ENCODE data around the gene CLCNKA.
"Not testable (repeated sequence)": the region's sequence is repeated elsewhere in the genome, so short reads cannot be mapped to it uniquely, and the experiment has no call there.

Gene CLCNKA

GRCh38 chr1:16021681-16022080, at the start of gene CLCNKA:
CLCNKA (plus strand) TSS chr1:16022036; CDS start chr1:16022620, 584 bp downstream.
- no peak for DNase-seq

- no peak for DNase-seq
These were observed 49.4 kb upstream of the CLCNKA start for GRCh38 chr1:15972409-15972808.

- DNase-seq = no peak
These were observed 48.1 kb upstream of the CLCNKA start for GRCh38 chr1:15973772-15974171.

GRCh38 chr1:15974855-15975254, 47.0 kb upstream of the CLCNKA start:
- no peak for DNase-seq

GRCh38 chr1:15975358-15975804, 46.5 kb upstream of the CLCNKA start:
- peak in 41 of 51 donors; percentile 36 to 86 (median 70) for DNase-seq

- DNase-seq = peak; percentile 56 to 98 (median 82)
These were observed 45.8 kb upstream of the CLCNKA start, which contains the start of gene ZBTB17 for GRCh38 chr1:15975805-15976680. ZBTB17 (minus strand) TSS chr1:15976101; CDS start chr1:15948495, 27,606 bp downstream.

GRCh38 chr1:15977947-15978346, 43.9 kb upstream of the CLCNKA start:
- not testable (repeated sequence) for DNase-seq

- DNase-seq = no peak
These were observed 40.2 kb upstream of the CLCNKA start for GRCh38 chr1:15981679-15982078.

- DNase-seq = no peak
These were observed 38.6 kb upstream of the CLCNKA start for GRCh38 chr1:15983275-15983674.

GRCh38 chr1:15985611-15986297, 36.1 kb upstream of the CLCNKA start:
- no peak for DNase-seq

GRCh38 chr1:15988856-15989736, 32.7 kb upstream of the CLCNKA start:
- no peak for DNase-seq

GRCh38 chr1:15989776-15990175, 32.1 kb upstream of the CLCNKA start:
- DNase-seq = no peak

GRCh38 chr1:15991427-15992186, 30.2 kb upstream of the CLCNKA start:
- no peak for DNase-seq

GRCh38 chr1:15992187-15992553, 29.7 kb upstream of the CLCNKA start:
- no peak for DNase-seq

- DNase-seq = no peak
These were observed 29.0 kb upstream of the CLCNKA start for GRCh38 chr1:15992582-15993500.

GRCh38 chr1:15993666-15994065, 28.2 kb upstream of the CLCNKA start:
- no peak for DNase-seq

GRCh38 chr1:15994081-15994480, 27.8 kb upstream of the CLCNKA start:
- no peak for DNase-seq

- peak in 42 of 51 donors; percentile 16 to 82 (median 51) for DNase-seq
These were observed 27.1 kb upstream of the CLCNKA start for GRCh38 chr1:15994590-15995351.

GRCh38 chr1:15997076-15997585, 24.7 kb upstream of the CLCNKA start:
- DNase-seq = no peak

All from hypothalamus (tissue), 51 donors.